ENCODE results near the gene SIGLEC1.

The SIGLEC1 gene

GRCh38 chr20:3744806-3745685 is 32.6 kb upstream of the SIGLEC1 start:
- in situ Hi-C loops (cut with HindIII; ENCODE audit: low sequenced_read_pairs): loop anchor here (25.0 kb wide), 1 partner anchor 108 kb away; no protein-coding TSS in a partner anchor

GRCh38 chr20:3744037-3744436 is 31.6 kb upstream of the SIGLEC1 start:
- in situ Hi-C loops (cut with HindIII; ENCODE audit: low sequenced_read_pairs): loop anchor here (25.0 kb wide), 1 partner anchor 107 kb away; no protein-coding TSS in a partner anchor

GRCh38 chr20:3743251-3743650 is 30.9 kb upstream of the SIGLEC1 start:
- in situ Hi-C loops (cut with HindIII; ENCODE audit: low sequenced_read_pairs): loop anchor here (25.0 kb wide), 1 partner anchor 106 kb away; no protein-coding TSS in a partner anchor

- in situ Hi-C loops (cut with HindIII; ENCODE audit: low sequenced_read_pairs): loop anchor here (25.0 kb wide), 1 partner anchor 105 kb away; no protein-coding TSS in a partner anchor
Observed at GRCh38 chr20:3741836-3742458, 29.5 kb upstream of the SIGLEC1 start.

GRCh38 chr20:3740615-3741301 is 28.4 kb upstream of the SIGLEC1 start:
- in situ Hi-C loops (cut with HindIII; ENCODE audit: low sequenced_read_pairs): loop anchor here (25.0 kb wide), 1 partner anchor 103 kb away; no protein-coding TSS in a partner anchor

- in situ Hi-C loops (cut with HindIII; ENCODE audit: low sequenced_read_pairs): loop anchor here (25.0 kb wide), 1 partner anchor 103 kb away; no protein-coding TSS in a partner anchor
Observed at GRCh38 chr20:3739926-3740451, 27.6 kb upstream of the SIGLEC1 start.

- in situ Hi-C loops (cut with HindIII; ENCODE audit: low sequenced_read_pairs): loop anchor here (25.0 kb wide), 1 partner anchor 102 kb away; no protein-coding TSS in a partner anchor
Observed at GRCh38 chr20:3739054-3739925, 26.9 kb upstream of the SIGLEC1 start.

GRCh38 chr20:3738111-3739053 is 26.0 kb upstream of the SIGLEC1 start:
- in situ Hi-C loops (cut with HindIII; ENCODE audit: low sequenced_read_pairs): loop anchor here (25.0 kb wide), 1 partner anchor 101 kb away; no protein-coding TSS in a partner anchor

GRCh38 chr20:3735768-3736167 is 23.4 kb upstream of the SIGLEC1 start:
- in situ Hi-C loops (cut with HindIII; ENCODE audit: low sequenced_read_pairs): loop anchor here (25.0 kb wide), 1 partner anchor 98 kb away; no protein-coding TSS in a partner anchor

GRCh38 chr20:3734111-3734843 is 21.9 kb upstream of the SIGLEC1 start:
- in situ Hi-C loops (cut with HindIII; ENCODE audit: low sequenced_read_pairs): loop anchor here (25.0 kb wide), 1 partner anchor 97 kb away; no protein-coding TSS in a partner anchor

GRCh38 chr20:3733119-3733995 is 21.0 kb upstream of the SIGLEC1 start:
- in situ Hi-C loops (cut with HindIII; ENCODE audit: low sequenced_read_pairs): loop anchor here (25.0 kb wide), 1 partner anchor 96 kb away; no protein-coding TSS in a partner anchor

- in situ Hi-C loops (cut with HindIII; ENCODE audit: low sequenced_read_pairs): loop anchor here (25.0 kb wide), 1 partner anchor 95 kb away; no protein-coding TSS in a partner anchor
Observed at GRCh38 chr20:3732327-3733118, 20.1 kb upstream of the SIGLEC1 start, which contains the start of gene HSPA12B. HSPA12B (plus strand) TSS chr20:3732685; CDS start chr20:3738675, 5,990 bp downstream.

GRCh38 chr20:3731944-3732326 is 19.5 kb upstream of the SIGLEC1 start:
- in situ Hi-C loops (cut with HindIII; ENCODE audit: low sequenced_read_pairs): loop anchor here (25.0 kb wide), 1 partner anchor 95 kb away; no protein-coding TSS in a partner anchor

GRCh38 chr20:3730803-3731672 is 18.6 kb upstream of the SIGLEC1 start:
- in situ Hi-C loops (cut with HindIII; ENCODE audit: low sequenced_read_pairs): loop anchor here (25.0 kb wide), 1 partner anchor 94 kb away; no protein-coding TSS in a partner anchor

Data from DLD1 (cell line).